HepG2 (cell line): ENCODE data around the gene ARIH1. TPM values are rescaled to one million over a fixed set of nuclear protein-coding genes. Genes with fewer than 3 reads are reported as not detected.

ENCODE experiments used
- CBFB ChIP-seq: sonication (generic); formaldehyde crosslinking; IDR thresholded peaks from 2 replicates; pipeline ENCODE4 v1.4.0; 2020; ENCODE audit warnings: missing genetic modification reagents
- NFRKB ChIP-seq: fragments of 450-650 bp; IDR thresholded peaks from 2 replicates; pipeline ENCODE4 v1.6.1; 2017
- RBM22 ChIP-seq: fragments of 200-400 bp; formaldehyde crosslinking; optimal IDR thresholded peaks from 2 replicates; pipeline ENCODE3; 2017; ENCODE audit warnings: mild to moderate bottlenecking, low read length, moderate library complexity
- ZBTB40 ChIP-seq, 2 experiments: fragments of 450-650 bp in 1 of 2; sonication (generic) in 1 of 2; formaldehyde crosslinking in 1 of 2; IDR thresholded peaks; 2 replicates each; pipeline versions ENCODE4 v1.6.1 to v1.8.0; 2016 to 2022; ENCODE audit warnings: antibody characterized with exemption in 1 of 2, mild to moderate bottlenecking in 1 of 2, missing genetic modification reagents in 1 of 2
- ZSCAN20 ChIP-seq: sonication (generic); formaldehyde crosslinking; IDR thresholded peaks from 2 replicates; pipeline ENCODE4 v1.4.0; 2020; ENCODE audit warnings: missing genetic modification reagents, mild to moderate bottlenecking, borderline replicate concordance
- polyA plus RNA-seq, 8 experiments: library from polyadenylated mRNA; depleted of rRNA in 3 of 8; stranded (reverse) in 7 of 8; unstranded in 1 of 8; fragments of >200 nt; fragmentation: Illumina TruSeq in 4 of 8; extraction: Trizol in 4 of 8; gene quantifications; 2 replicates each; pipeline versions ENCODE4 v1.2.1 to v1.2.3, GENCODE V29; 2011 to 2016; ENCODE audit warnings: low read depth in 4 of 8, missing spikeins in 1 of 8, mixed read lengths in 1 of 8; ENCODE audit not compliant: insufficient read depth in 1 of 8
- total RNA-seq, 5 experiments: library from RNA; depleted of rRNA; stranded (reverse); fragments of >200 nt; fragmentation: Illumina TruSeq; extraction: Trizol; gene quantifications; 2 replicates each; pipeline ENCODE4 v1.2.3, GENCODE V29; 2016; ENCODE audit warnings: low read depth in 1 of 5

Gene ARIH1
- total and polyA plus RNA-seq, 2 of the 13 experiments (the other 11 are each of a cell fraction or from before 2014, with no cell fraction given) = 38.8 to 59.8 TPM

- TF ChIP-seq ZBTB40 (IDR thresholded peaks at IDR 0.05) (no peak), ZBTB40 (CRISPR knock-in tag; IDR thresholded peaks at IDR 0.05) (no peak), CBFB (CRISPR knock-in tag) (no peak), ZSCAN20 (no peak), RBM22 (peak; percentile 35), NFRKB (no peak)
- TF ChIP-seq, all 625 proteins: peak for 1
These were observed 109.9 kb downstream of the ARIH1 start (continued) for GRCh38 chr15:72584006-72584405.
